GM12873 (cell line): ENCODE measurements around the gene PROKR2.

Experiments
- CTCF ChIP-seq: IDR thresholded peaks from 2 replicates; pipeline ENCODE4 v1.5.1; 2012; ENCODE audit warnings: low read depth, mild to moderate bottlenecking, moderate library complexity, low read length, control low read depth; ENCODE audit not compliant: insufficient read depth; ENCODE audit errors: missing control alignments

Gene PROKR2

GRCh38 chr20:5313916-5314315 is 2.8 kb downstream of the PROKR2 start:
- TF ChIP-seq CTCF: no peak

GRCh38 chr20:5312518-5312917 is 4.2 kb downstream of the PROKR2 start:
- TF ChIP-seq CTCF: no peak

- TF ChIP-seq CTCF: no peak
Observed at GRCh38 chr20:5309971-5310370, 6.8 kb downstream of the PROKR2 start.

DNA sequence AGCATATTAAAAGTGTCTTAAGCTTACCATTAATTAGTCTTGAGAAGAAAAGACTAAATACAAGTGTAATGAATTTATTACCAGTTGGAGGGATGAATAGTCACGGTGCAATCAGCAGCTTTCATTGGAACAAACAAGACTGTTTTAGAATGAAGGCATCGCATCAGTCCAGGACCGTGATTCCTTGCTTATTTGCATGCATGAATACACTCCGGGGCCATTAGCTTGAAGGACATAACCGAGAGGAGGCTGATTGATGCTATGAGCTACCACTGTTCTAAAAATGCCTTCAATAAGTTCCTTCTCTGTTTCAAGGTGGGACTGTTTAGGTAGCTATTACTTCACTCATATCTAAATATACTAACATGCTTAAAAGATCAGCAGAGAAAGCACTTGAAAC is 17.9 kb downstream of the PROKR2 start:
- no peak for TF ChIP-seq CTCF

DNA sequence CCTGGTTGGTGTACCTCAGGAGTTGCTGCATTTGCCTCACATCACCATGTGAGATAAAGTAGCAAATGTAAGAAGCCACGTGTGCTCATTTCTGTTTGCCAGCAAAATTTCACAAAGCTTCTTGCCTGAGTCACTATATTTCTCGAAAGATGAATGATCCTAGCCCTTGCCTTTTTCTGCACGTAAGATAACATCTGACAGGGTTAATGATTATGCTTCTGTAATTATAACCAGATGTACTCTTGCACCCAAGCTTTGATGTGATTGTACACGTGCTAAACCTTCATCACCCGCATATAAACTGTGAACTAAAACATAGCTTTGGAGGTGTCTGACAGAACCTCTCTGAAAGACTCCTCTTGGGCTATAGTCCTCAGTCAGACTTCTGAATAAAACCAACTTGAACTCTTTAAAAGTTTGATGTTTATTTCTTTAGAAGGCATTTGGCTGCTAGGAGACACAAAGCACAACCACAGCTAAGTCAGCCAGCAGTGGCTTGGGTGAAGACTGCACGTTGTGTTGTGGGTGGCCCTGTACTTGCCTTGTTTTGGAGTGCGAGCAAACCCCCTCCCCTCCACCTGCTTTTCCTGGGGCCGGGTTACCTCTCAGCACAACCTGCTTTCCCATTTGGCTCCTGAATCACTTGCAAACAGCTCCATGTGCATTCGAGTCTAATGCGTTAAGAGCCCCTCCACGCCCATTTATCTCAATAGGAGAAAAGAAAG is 19.3 kb downstream of the PROKR2 start:
- no peak for TF ChIP-seq CTCF

DNA sequence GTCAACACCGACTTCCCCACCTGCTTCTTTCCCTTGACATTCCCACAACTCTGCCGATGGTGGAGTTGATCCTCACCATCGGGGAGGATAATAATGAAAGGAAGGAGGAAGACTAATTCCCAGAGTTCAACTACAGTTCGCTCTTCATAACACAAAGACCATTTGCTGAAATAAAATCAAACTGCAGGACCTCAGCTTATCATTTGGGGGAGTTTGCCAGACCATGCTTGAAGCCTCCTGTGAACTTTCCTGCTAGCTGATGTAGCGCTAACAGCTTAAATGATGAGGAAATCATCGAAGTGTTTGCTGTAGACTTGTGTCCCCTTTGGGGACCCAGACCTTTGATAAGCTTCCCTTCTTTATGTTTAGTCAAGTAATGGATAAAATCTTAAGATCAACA is 26.2 kb downstream of the PROKR2 start:
- no peak for TF ChIP-seq CTCF

GRCh38 chr20:5282561-5282960 is 34.2 kb downstream of the PROKR2 start:
- TF ChIP-seq CTCF: no peak
